Measurements from ENCODE around the gene ZNF436.

DNA sequence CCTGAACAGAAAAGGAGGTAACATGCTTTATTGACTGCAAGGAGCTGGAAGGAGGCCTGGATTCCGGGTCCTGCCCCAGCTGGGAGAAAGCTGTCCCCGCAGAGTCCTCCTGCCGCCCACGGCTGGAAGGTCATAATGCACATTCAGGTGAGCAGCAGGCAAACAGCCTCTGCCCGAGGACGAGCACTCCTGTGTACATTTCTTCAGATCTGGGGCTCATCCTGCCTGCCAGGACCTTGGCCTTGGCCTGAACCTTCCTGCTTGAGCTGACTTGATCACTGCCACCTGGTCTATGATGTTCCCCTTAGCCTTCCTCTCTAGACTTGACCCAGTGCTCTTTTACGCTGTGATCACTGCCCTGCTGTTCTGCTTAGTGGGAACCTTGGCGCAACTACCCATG lies 17.9 kb upstream of the ZNF436 start:
- TF ChIP-seq TAF1 (IDR thresholded peaks at IDR 0.05; ENCODE audit: borderline replicate concordance, insufficient read depth, low read length) = no peak
- TF ChIP-seq POLR2AphosphoS5 (IDR thresholded peaks at IDR 0.05; ENCODE audit: low read depth, low read length) = no peak
